ENCODE data around the gene MCCC1. TPM values are rescaled to one million over a fixed set of nuclear protein-coding genes. Genes with fewer than 3 reads are reported as not detected.

MCCC1 gene
- total and polyA plus RNA-seq, 2 experiments from 2014 or later, result 20.4 to 21.5 TPM

- 72 to 75% methylated on average over 3 of the region's 3 CpGs for WGBS, 2 experiments (ENCODE audit: low coverage in 1 of 2, low lambda C conversion rate in 2 of 2, missing lambda C conversion rate in 2 of 2)
- no peaks in the 10 kb centered on the region for H3K9me2 ChIP-seq (ENCODE audit: insufficient read depth)
- no peak for DNase-seq
These were observed 109.7 kb downstream of the MCCC1 start for GRCh38 chr3:182989566-182989965.

GRCh38 chr3:182986021-182986420, 113.3 kb downstream of the MCCC1 start:
- Histone ChIP-seq H2AFZ (no peak overlapping the region), H4K20me1 (ENCODE audit: insufficient read depth) (no peaks in the 10 kb centered on the region), H3F3A (ENCODE audit: insufficient read depth) (no peaks in the 10 kb centered on the region), H3K4me3 (no peak overlapping the region), H3K4me1 (ENCODE audit: insufficient read depth) (no peaks in the 10 kb centered on the region), H3K27ac (no peak overlapping the region), H3K4me2 (ENCODE audit: unreplicated experiment) (no peak overlapping the region), H3K79me2 (ENCODE audit: insufficient read depth) (no peaks in the 10 kb centered on the region), H3K9me3 (ENCODE audit: low read depth) (no peaks in the 10 kb centered on the region), H3K36me3 (ENCODE audit: low read depth) (no peaks in the 10 kb centered on the region), H3K27me3 (replicated peaks; ENCODE audit: insufficient read depth) (no peaks in the 10 kb centered on the region), H3K9ac (no peak overlapping the region), H3K9me2 (ENCODE audit: insufficient read depth) (no peaks in the 10 kb centered on the region)
- TF ChIP-seq EZH2phosphoT487 (IDR thresholded peaks at IDR 0.05; ENCODE audit: insufficient read depth, low read depth) (no peak), EZH2 (IDR thresholded peaks at IDR 0.05; ENCODE audit: insufficient read depth, poor library complexity, severe bottlenecking) (no peak)
- no peak for DNase-seq
- WGBS, 2 experiments (ENCODE audit: low coverage in 1 of 2, low lambda C conversion rate in 2 of 2, missing lambda C conversion rate in 2 of 2), result 75 to 77% methylated on average over 6 of the region's 6 CpGs
- in situ Hi-C loops (cut with MboI), result no loop called here

More at GRCh38 chr3:182989566-182989965, 109.7 kb downstream of the MCCC1 start:
- Histone ChIP-seq H2AFZ (no peak overlapping the region), H3K27me3 (replicated peaks; ENCODE audit: insufficient read depth) (no peaks in the 10 kb centered on the region), H3K9ac (no peak overlapping the region), H3F3A (ENCODE audit: insufficient read depth) (no peaks in the 10 kb centered on the region), H3K36me3 (ENCODE audit: low read depth) (no peaks in the 10 kb centered on the region), H3K27ac (no peak overlapping the region), H4K20me1 (ENCODE audit: insufficient read depth) (no peaks in the 10 kb centered on the region), H3K4me3 (no peak overlapping the region), H3K79me2 (ENCODE audit: insufficient read depth) (no peaks in the 10 kb centered on the region), H3K9me3 (ENCODE audit: low read depth) (no peaks in the 10 kb centered on the region), H3K4me2 (ENCODE audit: unreplicated experiment) (no peak overlapping the region), H3K4me1 (ENCODE audit: insufficient read depth) (no peaks in the 10 kb centered on the region)
- TF ChIP-seq EZH2phosphoT487 (IDR thresholded peaks at IDR 0.05; ENCODE audit: insufficient read depth, low read depth) (no peak), EZH2 (IDR thresholded peaks at IDR 0.05; ENCODE audit: insufficient read depth, poor library complexity, severe bottlenecking) (no peak)
- in situ Hi-C loops (cut with MboI), result no loop called here

DNA sequence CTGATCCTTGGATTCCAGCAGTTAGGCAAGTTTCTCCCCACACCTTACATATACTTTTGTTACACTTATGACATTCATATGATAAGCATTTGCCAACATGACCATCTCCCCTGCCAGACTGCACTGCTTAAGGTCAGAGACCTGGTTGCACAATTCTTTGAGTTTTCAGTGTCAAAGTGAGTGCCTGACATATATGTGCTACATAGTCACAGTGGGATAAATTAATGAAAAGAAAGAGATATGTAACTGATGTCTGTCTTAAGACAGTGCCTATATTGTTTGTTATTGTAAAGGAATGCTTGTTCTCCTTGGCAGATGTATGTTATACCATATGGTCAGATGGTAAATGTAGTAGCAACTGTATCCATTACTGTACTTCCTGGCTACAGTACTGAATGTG, 115.4 kb downstream of the MCCC1 start:
- in situ Hi-C loops (cut with MboI), result no loop called here
- DNase-seq, result no peak

DNA sequence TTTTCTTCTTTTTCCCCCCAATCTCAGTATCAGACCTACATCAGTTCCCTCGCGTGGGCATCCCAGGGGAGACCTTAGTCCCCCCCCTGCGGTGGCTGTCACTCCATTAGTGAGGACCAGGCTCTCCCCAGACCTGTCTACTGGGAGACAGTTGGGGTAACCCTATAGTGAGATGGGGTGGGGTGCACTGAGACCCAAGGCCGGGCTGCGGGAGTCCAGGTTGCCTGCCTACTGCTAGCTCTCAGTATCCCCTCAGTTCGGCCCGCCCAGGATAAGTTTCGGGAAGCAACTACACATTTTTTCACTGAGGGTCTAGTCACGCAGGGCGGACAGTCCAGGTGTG, 118.3 kb downstream of the MCCC1 start:
- WGBS, 2 experiments (ENCODE audit: low coverage in 1 of 2, low lambda C conversion rate in 2 of 2, missing lambda C conversion rate in 2 of 2), result 71 to 72% methylated on average over 10 of the region's 10 CpGs
- peaks cover 13% of the 10 kb centered on the region; the same call in 1 of the 2 replicates for H3K4me1 ChIP-seq (ENCODE audit: insufficient read depth)
- in situ Hi-C loops (cut with MboI), result no loop called here
- H3K9ac ChIP-seq, result peak overlapping the region; percentile 80
- H3K79me2 ChIP-seq (ENCODE audit: insufficient read depth), result peaks cover 39% of the 10 kb centered on the region
- H3K36me3 ChIP-seq (ENCODE audit: low read depth), result no peaks in the 10 kb centered on the region
- peak overlapping the region; percentile 89 for H2AFZ ChIP-seq
- peak overlapping the region; percentile 93 for H3K4me3 ChIP-seq
- no peaks in the 10 kb centered on the region for H3K27me3 ChIP-seq (replicated peaks; ENCODE audit: insufficient read depth)
- peak overlapping the region; percentile 67 for H3K4me2 ChIP-seq (ENCODE audit: unreplicated experiment)
- no peak for DNase-seq
- no peaks in the 10 kb centered on the region for H3F3A ChIP-seq (ENCODE audit: insufficient read depth)
- H3K9me2 ChIP-seq (ENCODE audit: insufficient read depth), result no peaks in the 10 kb centered on the region
- no peaks in the 10 kb centered on the region for H3K9me3 ChIP-seq (ENCODE audit: low read depth)
- peaks cover 8% of the 10 kb centered on the region; the same call in 1 of the 2 replicates for H4K20me1 ChIP-seq (ENCODE audit: insufficient read depth)
- TF ChIP-seq EZH2 (IDR thresholded peaks at IDR 0.05; ENCODE audit: insufficient read depth, poor library complexity, severe bottlenecking), result no peak
- TF ChIP-seq EZH2phosphoT487 (IDR thresholded peaks at IDR 0.05; ENCODE audit: insufficient read depth, low read depth), result no peak
- H3K27ac ChIP-seq, result no peak overlapping the region

More for the DNA sequence above, 115.4 kb downstream of the MCCC1 start:
- Histone ChIP-seq H3K9ac (no peak overlapping the region), H3K9me3 (ENCODE audit: low read depth) (no peaks in the 10 kb centered on the region), H3K4me2 (ENCODE audit: unreplicated experiment) (no peak overlapping the region), H3K79me2 (ENCODE audit: insufficient read depth) (peaks cover 10% of the 10 kb centered on the region), H3K4me1 (ENCODE audit: insufficient read depth) (peaks cover 3% of the 10 kb centered on the region; the same call in 1 of the 2 replicates), H3F3A (ENCODE audit: insufficient read depth) (no peaks in the 10 kb centered on the region), H3K27ac (no peak overlapping the region), H3K36me3 (ENCODE audit: low read depth) (no peaks in the 10 kb centered on the region), H2AFZ (no peak overlapping the region), H3K27me3 (replicated peaks; ENCODE audit: insufficient read depth) (no peaks in the 10 kb centered on the region), H3K4me3 (no peak overlapping the region), H4K20me1 (ENCODE audit: insufficient read depth) (peaks cover 4% of the 10 kb centered on the region; the same call in 1 of the 2 replicates), H3K9me2 (ENCODE audit: insufficient read depth) (no peaks in the 10 kb centered on the region)
- TF ChIP-seq EZH2 (IDR thresholded peaks at IDR 0.05; ENCODE audit: insufficient read depth, poor library complexity, severe bottlenecking) (no peak), EZH2phosphoT487 (IDR thresholded peaks at IDR 0.05; ENCODE audit: insufficient read depth, low read depth) (no peak)
